COLO668 (cell line): ENCODE results near the gene SC5D.
A peak's percentile ranks its signal among the peaks of the same experiment; 100 is the strongest.

Experiments used
- DNase-seq: peaks from one replicate; lab custom pipeline; 2025; ENCODE audit not compliant: unreplicated experiment; lab: John Stamatoyannopoulos, UW

The SC5D gene

GRCh38 chr11:121291896-121292494, 576 bp upstream of the SC5D start:
- DNase-seq = no peak

DNA sequence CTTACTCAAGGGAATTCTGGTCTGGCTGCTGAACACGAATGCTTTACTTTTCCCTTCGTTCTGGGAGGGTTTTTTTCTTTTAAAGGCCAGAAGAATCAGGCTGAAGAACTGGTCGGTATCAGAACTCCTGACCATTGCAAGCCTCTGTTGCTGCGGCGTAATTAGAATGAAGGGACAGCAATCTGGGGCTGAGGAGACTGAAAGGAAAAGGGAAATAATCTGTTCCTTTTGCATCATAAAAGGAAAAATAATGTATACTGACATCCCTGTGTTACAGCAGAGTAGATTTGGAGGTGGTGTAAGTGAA, 670 bp downstream of the SC5D start:
- no peak for DNase-seq

DNA sequence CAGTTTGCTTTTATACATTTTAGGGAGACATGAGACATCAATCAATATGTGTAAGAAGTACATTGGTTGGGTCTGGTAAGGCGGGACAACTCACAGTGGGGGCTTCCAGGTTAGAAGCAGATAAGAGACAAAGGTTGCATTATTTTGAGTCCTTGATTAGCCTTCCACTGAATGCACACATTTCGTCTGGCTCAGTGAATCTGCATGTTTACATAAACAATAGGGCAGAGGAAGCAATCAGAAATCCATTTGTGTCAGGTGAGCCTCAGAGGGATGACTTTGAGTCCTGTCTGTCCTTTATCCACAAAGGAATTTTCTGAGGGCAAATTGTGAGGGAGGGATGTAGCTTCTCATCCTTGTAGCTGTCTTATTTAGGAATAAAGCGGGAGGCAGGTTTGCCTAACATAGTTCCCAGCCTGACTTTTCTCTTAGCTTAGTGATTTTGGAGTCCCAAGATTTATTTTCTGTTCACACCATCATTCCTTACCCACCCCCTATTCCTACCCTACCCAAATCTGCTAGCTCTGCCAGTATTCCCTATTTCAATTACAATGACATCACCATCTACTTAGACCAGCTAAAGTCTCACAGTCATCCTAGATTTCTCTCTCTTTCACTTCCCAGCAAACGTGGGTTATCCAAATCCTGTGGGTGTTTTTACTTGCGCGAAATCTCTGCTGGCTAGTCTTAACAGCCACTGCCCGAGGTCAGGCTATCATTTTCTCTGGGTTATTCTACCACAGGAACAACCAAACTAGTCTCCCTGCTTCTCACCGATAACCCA, 2.9 kb downstream of the SC5D start:
- DNase-seq = no peak

DNA sequence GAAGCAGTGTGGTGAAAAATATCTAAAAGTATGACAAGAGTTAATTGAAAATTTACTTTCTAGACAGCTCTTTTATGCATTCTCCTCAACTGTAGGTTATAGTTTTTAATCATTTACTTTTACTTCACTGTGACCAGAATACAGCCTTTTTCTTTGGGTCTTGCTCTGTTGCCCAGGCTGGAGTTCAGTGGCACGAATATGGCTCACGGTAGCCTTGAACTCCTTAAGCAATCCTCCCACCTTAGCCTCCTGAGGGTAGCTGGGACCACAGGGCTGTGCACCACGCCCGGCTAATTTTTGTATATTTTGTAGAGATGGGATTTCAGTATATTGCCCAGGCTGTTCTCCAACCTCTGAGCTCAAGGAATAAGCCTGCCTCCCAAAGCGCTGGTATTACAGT, 5.3 kb downstream of the SC5D start:
- no peak for DNase-seq

GRCh38 chr11:121298774-121299173, 6.2 kb downstream of the SC5D start:
- no peak for DNase-seq

- DNase-seq = no peak
Measured at GRCh38 chr11:121299417-121299816, 6.8 kb downstream of the SC5D start.

GRCh38 chr11:121300313-121300971, 7.9 kb downstream of the SC5D start:
- DNase-seq = no peak

GRCh38 chr11:121300972-121301699, 8.6 kb downstream of the SC5D start:
- DNase-seq = no peak

- DNase-seq = no peak
Measured at GRCh38 chr11:121304759-121305158, 12.2 kb downstream of the SC5D start.

GRCh38 chr11:121308816-121309215, 16.2 kb downstream of the SC5D start:
- DNase-seq = no peak

DNA sequence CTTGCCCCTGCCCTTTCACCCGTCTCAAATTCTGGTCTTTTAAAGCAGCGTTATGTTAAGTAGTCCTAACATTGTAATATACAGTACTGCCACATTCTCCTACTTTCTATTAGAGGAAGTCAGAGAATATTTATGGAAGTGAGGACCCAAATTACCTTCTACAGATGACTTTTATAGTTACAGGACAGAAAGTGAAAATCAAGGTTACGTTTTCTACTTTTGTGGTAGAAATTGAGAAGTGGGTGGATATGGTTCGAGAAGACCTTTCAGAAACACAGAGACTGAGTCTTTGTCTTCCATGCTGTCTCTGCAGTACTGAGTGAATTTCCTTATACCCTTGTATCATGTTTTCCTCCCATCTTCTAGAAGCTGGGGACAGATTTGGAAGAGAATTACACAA, 17.1 kb downstream of the SC5D start:
- no peak for DNase-seq

GRCh38 chr11:121310908-121311307, 18.3 kb downstream of the SC5D start:
- no peak for DNase-seq

- DNase-seq = no peak
Measured at GRCh38 chr11:121311373-121311772, 18.8 kb downstream of the SC5D start.

DNA sequence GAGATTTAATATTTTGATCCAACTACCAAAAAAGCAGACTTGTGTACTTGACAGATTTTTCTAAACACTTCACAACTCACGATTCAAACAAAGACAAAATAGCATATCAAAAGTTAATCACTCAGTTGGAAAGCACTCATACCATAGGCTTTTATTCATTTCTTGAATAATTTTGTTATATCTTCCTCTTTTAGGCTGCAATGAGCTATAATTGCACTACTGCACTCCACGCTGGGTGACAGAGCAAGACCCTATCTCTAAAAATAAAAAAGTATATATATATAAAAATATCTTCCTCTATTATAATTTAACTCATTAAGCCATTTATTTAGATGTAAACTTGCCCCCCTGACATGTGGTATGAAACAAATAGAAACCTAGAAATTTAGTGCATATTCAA, 19.9 kb downstream of the SC5D start:
- no peak for DNase-seq

DNA sequence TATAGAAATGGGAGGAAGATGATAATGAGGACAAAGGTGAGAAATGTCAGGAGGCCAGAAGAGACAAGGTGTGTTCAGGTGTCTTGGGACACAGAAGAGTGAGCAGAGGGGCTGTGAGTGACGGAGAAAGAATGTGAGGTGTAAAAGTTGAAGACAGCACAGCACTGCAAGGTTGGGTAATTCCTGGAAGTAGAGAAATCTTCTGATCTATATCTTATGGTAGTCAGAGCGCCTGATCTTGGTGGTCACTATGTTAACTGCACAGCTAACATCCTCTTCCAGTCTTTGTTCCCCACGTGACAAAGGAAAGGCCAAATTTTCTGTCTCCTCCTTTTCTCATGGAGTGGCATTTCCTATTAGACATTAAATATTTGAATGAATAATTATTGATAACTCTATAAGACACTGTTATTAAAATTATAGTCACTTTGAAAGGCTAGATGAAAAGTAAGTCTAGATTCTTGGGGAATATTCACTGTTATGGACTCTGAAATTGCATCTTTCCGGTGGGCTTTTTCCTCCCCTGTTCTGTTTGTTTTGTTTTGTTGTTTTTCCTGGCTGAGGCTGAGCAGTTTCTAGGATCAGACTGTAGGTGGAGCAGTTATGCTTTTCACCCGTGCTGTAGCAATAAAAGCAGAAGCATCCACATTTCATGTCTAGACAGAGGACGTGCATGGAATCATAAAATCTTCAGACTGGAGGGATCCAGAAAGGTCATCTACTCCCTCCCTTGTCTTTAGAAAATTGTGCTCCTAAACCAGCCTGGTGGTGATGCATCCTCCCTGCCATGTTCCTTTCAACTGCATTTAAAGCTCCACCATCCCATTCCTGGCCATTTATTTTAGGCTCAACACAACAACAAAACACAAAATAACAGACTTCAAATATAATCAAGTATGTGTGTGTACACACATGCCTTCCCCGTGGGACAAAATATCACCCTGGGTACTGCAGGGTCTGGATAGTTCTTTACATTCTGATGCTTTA, 26.6 kb downstream of the SC5D start:
- DNase-seq = peak; percentile 29

GRCh38 chr11:121321614-121322243, 29.2 kb downstream of the SC5D start:
- DNase-seq = peak; percentile 9

DNA sequence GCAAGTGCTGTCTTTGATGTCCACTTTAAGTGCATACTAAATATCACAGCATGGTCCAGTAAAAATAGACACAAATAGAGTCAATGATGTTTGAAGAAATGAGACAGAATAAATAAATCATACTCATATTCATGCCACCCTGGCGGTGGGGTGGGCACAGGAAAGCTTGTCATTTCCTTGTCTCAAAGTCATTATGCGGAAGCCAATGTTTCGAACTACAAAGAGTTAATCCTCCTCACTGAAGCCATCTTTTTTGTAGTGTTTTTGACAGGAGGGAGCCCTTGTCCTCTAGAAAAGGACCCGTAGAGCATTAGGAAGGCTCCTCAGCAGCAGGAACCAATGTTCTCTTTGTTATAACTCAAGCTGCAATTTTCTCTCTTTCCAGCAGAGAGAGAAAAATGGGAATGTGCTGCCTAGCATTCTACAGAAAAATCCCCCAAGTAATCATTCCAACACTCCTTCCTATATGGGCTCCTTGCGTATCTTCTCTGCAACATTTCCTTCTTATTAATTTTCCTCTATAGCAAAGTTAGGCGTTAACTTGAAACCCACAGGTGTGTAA, 30.6 kb downstream of the SC5D start:
- no peak for DNase-seq

DNA sequence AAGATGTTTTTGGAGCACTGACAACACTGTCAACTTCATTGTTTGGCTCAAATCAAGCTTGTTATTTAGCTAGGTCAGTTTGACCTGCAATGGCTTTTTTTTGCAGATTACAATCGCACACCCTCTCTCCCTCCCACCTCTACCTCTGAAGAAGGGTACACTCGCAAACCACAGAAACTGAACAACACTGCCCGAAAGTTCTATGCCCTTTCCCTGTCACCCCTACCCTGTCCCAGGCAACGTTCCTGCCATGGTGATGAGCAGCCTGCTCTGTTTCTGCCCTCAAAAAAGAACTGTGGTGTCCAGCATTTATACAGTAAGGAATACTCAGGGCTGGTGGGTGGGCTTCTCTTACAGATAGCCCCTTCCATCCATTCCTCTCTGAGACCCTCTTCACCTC, 33.7 kb downstream of the SC5D start:
- DNase-seq = no peak

- DNase-seq = no peak
Measured at GRCh38 chr11:121327553-121327952, 35.0 kb downstream of the SC5D start.
